Measurements from ENCODE around the gene ALX3.
"Not testable (repeated sequence)": the region's sequence is repeated elsewhere in the genome, so short reads cannot be mapped to it uniquely, and the experiment has no call there.

Gene ALX3

GRCh38 chr1:110089561-110090275 is 19.2 kb upstream of the ALX3 start:
- DNase-seq = no peak

GRCh38 chr1:110088739-110089316 is 18.4 kb upstream of the ALX3 start:
- no peak for DNase-seq

DNA sequence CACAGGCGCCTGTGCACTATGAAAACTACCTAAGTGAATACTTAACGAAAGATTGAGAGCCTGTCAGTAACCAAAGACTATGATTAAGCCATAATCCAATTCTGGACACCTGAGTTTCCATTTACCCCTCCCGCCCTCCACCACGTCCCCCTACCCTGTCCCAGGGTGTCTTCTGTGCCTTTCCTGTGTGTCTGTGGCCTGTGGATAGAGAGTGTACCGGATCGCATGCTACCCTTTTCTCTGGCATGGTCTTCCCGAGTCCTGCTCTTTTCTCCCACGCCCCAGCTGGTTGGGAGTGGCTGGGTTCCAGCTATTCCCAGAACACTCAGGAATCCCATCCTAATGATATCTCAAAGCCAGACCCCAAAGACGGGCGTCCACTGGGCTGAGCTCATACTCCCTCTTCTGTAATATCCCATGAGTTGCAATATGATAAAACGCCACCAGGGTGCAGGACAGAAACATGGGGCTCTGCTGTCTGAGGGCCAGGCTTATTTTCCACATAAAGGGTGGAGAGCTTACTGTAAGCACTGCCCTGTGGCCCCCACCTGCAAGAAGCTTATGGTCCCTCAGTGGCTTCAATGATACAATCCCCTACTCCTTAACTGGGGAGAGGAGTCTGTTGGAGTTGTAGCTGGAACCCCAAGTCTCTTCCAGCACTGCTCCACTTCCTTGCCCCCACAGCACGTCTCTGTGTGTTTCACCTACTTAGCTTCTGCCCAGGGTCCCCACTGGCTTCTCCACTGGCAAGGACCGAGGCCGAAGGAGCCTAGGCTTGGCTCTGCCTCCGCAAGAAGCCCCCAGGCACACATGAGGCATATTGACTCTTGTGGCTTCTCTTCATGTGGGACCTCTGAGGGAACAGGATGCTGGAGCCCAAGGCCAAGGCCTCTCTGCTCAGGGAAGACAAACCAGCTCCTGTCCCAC is 17.6 kb upstream of the ALX3 start:
- DNase-seq = peak in 13 of 56 donors; percentile 3 to 63 (median 13)

DNA sequence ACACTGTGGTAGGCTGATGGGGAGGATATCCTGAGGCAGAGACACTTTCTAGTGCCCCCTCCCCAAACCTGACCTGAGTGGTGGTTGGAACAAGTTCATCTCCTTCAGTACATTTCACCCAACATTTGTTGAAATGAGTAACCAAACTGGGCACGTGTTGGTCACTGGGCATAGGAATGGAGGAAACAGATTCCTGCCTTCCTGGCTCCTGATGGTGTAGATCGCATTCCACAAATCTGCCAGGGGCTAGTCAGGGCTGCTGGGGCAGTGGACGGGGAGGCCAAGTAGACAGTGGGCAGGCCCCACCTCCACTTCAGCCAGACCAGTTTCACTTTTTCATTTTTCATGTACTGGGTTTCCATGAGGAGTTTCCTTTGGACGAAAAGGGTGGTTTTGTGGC is 16.5 kb upstream of the ALX3 start:
- DNase-seq = no peak

DNA sequence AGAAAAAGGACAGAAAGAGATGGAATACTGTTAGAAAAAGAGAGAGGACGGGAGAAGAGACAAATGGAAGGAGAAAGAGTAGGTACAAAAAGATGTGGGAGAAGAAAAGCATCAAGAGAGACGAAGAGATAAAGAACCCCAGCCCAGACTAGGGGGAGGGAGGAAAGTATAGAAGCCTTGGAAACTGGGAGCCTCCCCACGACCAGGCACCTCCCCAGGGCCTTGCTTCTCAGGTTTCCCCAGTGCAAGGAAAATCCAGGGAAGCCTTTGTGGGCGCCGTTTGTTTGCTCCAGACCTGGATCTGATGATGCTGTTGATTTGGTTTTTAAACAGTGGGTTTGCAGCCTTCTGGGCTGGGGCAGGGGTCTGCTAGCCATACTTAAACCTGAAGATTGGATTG is 15.2 kb upstream of the ALX3 start:
- DNase-seq = no peak

DNA sequence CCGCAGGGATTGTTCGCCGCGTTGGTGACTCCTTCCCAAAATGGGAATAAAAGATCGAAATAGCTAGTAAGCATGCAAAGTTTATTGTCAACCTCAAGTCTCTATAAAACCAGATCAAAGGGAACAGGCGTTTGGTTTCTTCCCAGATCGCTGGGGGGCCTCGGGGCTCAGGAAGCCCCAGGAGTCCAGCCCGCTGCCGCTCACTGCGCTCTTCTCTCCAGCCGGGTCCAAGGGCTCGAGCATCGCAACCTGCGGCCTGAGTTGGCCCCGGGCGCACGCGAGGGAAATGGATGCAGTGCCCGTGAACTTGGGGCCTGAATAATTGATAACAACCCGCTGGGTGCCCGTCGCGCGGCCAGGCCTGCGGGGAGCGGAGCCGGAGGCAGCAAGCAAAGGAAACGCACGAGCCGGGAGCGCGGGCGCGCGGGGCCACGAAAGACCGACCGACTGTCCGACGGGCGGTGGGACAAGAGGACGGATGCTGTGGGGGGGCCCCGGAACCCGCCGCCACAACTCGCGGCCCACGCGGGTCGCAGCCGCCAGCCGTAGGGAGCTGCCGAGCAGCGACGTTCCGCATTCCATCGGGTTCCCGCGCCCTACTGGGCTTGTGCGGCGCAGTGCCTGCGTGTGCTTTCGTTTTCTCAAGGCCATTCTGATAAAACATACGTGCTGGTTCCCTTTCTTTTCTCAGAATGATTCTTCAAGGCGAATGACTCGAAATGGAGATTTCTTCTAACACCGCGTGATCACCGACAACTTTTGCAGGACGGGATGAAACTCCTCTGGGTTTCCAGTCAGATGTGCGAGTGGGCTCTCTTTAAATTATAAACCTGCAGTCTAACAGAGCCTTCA is 14.0 kb upstream of the ALX3 start:
- no peak for DNase-seq

GRCh38 chr1:110083866-110084226 is 13.4 kb upstream of the ALX3 start:
- no peak for DNase-seq

DNA sequence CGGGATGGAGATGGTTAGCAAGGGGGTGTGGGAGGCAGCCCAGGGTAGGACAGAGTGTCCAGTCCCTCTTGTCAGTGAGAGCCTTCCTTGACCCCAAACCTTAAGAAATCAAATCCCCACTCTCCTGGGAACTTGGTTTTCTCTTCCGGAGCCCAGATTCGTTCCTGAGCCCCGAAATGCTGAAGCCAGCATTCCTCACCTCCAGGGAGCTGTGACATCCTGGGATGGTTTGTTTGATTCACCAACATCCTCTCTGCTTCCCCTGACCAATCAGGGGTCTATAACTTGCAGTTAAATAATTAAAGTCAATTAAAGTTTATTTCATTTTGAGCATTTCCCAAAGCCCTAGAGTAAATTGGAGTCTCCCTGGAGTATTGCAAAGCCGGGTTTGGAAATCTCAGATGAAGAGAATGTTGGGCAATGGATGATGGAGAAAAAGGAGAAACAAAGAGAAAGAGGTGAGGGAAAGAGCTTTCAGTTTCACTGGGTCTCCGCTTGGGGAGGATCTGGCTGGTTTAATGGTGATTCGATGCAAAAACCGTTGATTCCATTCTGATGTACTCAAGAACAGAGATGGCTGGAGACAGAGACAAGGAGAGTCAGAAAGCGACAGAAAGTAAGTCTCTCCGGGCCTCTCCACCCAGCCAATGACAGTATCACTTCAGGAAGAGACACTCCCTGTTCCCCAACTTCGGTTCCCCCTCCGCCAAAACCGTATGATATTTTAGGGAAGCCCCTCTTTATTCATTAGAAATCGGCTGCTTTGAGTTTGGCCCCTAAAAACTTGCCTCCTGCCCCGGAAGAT is 12.8 kb upstream of the ALX3 start:
- DNase-seq = no peak

DNA sequence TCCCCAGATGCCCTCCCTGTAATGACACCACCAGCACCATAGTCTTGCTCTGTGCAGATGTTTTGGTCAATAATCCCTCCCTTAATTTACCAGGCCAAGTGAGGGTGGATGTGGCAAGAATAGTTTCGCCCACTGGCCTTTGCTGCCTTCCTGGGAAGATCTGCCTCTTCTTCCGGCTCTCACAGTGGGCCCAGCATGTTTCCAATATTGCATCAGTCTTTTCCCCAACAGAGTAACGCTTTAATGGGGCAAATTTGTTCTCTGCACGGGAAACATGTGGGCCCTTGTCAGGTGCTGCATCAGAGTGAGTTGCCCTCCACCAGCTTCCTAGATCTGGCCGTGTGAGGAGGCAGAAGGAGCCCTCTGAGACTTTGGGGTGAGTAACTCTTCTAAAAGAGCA is 12.0 kb upstream of the ALX3 start:
- DNase-seq = no peak

DNA sequence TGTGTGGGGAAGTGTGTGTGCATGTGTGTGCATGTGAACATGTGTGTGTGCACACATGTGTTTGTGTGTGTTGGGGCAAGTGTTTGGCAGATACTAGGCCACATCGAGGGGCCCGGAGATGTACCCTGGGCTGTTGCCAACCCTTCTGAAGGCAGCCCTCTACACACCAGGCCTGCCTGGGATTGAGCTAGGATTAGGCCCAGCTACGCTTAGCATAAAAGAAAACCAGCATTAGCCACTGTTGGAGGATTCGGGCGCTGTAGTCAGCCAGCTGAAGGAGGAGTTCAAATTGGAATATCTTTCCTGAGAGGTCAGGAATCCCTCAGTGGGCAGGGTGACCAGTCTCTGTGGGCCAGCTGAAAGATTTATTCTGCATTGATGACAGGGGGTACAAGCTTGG is 10.6 kb upstream of the ALX3 start:
- no peak for DNase-seq

DNA sequence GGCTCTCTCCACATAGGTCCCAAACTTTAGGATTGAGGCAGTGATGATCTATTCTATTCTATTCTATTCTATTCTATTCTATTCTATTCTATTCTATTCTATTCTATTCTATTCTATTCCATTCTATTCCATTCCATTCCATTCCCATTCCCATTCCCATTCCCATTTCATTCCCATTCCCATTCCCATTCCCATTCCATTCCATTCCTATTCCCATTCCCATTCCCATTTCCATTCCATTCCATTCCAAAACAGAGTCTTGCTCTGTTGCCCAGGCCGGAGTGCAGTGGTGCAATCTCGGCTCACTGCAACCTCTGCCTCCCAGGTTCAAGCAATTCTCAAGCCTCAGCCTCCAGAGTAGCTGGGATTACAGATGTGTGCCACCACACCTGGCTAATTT is 9.5 kb upstream of the ALX3 start:
- not testable (repeated sequence) for DNase-seq

DNA sequence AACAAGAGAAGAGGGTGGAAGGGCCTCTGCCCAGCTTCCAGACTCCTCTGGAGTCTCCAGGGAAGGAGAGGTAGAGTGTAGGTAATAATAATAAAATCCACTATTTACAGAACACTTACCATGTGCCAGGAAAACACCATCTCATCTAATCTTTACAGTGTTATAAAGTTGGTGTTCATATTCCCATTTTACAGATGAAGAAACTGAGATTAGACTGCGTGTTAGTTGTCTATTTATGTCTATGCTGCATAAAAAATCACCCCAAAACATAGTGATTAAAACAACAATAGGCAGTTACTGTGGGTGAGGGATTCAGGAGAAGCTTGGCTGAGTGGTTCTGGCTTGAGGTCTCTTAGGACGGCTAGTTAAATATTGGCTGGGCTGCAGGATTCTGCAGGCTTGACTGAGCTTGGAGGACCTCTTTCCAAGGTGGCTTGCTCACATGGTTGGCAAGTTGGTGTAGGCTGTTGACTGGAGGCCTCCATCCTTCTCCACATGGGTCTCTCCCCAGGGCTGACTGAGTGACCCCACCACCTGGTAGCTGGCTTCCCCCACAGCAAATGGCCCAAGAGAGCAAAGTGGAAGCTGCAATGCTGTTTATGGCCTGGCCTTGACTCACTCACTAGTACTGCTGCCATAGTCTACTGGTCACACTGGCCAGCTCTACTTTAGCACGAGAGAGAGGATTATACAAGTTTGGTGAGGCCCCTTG is 6.5 kb upstream of the ALX3 start:
- DNase-seq = no peak

DNA sequence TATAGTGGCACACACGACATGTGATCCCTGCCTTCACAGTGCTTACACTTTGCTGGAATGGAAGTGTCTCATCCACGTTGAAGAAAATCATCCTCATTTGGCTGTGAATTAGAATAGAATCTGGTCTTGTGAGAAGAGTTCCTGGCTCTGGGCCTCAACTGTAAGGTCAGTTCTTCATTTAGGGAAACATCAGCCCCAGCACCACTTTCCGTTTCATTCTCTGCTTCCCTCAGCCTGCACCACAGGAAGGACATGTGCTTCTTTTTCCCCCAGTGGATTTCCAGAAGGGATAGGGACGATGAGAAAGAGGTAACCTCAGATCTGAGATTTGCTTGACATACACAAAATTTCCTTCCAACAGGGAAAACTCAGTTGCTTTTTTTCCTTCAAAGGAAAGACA is 3.7 kb upstream of the ALX3 start:
- DNase-seq = no peak

- DNase-seq = no peak
Measured at GRCh38 chr1:110070282-110070669, 196 bp downstream of the ALX3 start.

DNA sequence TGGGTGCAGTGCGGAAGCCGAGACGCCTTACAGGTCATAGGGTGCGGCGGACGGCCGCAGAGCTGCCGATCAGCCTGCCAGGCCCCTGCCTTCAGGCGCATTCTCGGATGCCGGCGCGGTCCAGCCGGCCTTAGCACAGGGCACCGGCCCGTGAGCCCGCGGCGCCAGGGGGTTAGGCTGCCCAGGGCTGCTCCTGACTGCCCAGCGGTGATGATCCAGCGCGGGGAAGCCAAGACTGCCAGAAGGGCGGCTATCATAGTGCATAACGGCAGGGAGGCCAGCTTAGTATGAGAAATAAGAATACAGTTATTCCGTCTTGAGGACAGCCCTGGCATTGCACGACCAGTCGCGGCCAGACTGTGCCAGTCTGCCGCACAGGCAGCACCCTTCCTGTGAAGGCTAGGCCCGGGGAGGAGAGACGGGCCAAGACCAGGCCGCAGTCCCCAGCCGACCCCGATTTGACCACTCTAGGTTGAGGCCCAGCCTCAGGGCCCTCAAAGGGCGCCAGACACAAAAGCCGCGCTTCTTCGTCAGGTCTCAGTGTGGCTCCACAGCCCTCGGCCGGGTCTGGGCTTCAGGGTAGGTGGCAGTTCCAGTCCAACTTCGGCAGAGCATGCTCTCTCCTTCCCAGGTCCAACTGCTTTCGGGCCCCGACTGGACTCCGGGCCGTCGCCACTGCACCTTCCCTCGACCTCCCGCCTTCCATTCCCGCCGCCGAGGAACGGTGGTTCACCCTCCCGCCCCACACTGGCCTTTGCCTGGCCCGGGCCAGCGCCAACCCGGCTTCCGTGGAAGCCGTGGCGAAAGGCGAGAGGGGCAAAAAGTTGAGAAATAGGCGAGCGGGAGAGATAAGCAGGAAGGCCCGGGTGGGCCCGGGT is 829 bp downstream of the ALX3 start:
- DNase-seq = no peak

- DNase-seq = no peak
Measured at GRCh38 chr1:110068646-110069403, 1.6 kb downstream of the ALX3 start.

DNA sequence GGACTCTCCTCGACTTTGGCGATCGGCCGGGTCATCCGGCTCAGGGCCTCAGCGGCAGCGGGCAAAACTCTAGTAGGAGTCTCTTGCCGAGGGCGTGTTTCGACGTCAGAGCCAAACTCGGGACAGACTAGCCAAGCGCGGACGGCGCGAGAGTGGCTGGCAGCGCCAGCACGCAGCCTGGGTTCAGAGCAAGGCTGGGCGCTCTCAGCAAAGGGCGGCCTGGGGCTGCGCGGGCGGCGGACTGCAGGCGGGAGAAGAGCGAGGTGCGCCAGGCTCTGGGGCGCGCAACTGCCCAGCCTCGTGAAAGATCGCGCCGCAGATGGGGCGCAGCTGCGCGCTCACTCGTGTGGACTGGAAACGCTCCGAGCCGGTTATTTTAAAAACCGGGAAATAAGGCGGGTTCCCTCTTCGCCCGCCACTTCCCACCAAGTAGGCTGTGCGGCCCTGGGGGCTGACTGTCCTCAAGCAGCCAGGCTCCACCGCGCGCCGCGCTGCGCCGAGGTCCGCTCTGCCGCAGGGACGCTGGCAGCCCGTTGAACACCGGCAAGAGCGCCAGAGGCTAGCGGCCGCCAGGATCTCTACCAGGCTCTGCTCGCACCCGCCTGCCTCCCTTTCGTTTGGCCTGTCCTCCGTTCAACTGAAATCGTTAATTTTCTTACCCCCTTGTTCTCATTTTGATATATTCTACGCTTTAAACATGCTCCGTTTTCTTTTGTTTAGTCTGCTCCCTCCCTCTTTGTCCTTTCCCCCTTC is 2.4 kb downstream of the ALX3 start:
- DNase-seq = no peak

All from nucleus accumbens (tissue), 56 donors.